ENCODE results near the gene RANBP9.

- no peak for TF ChIP-seq POLR2AphosphoS5 (IDR thresholded peaks at IDR 0.05)
- no peak for TF ChIP-seq CTCF (IDR thresholded peaks at IDR 0.05)
- TF ChIP-seq POLR2A (IDR thresholded peaks at IDR 0.05), result no peak
Measured at GRCh38 chr6:13579911-13580310, 131.7 kb downstream of the RANBP9 start.
